Activated T-cell treated with anti-CD3 and anti-CD28 coated beads for 1 hour (primary cell): ENCODE data around the gene PRKCG.
"Not testable (repeated sequence)": the region's sequence is repeated elsewhere in the genome, so short reads cannot be mapped to it uniquely, and the experiment has no call there.

Source experiments
- DNase-seq: peaks from one replicate; pipeline ENCODE4 v3.0.0-alpha.2; 2020; ENCODE audit warnings: low read depth

Gene PRKCG

GRCh38 chr19:53881482-53882390 lies at the start of gene PRKCG:
Gene PRKCG, plus strand, starts transcription at chr19:53882197. Its CDS starts 298 bp downstream, at chr19:53882495.
- peak; percentile 38 for DNase-seq

- DNase-seq: not testable (repeated sequence)
Measured at GRCh38 chr19:53832861-53833260, 49.1 kb upstream of the PRKCG start.

GRCh38 chr19:53838446-53838845 lies 43.6 kb upstream of the PRKCG start:
- DNase-seq: not testable (repeated sequence)

GRCh38 chr19:53840241-53840640 lies 41.8 kb upstream of the PRKCG start:
- DNase-seq: not testable (repeated sequence)

GRCh38 chr19:53840914-53841313 lies 41.1 kb upstream of the PRKCG start:
- DNase-seq: not testable (repeated sequence)

GRCh38 chr19:53844849-53845246 lies 37.1 kb upstream of the PRKCG start:
- DNase-seq: no peak

- no peak for DNase-seq
Measured at GRCh38 chr19:53847555-53847954, 34.4 kb upstream of the PRKCG start.

GRCh38 chr19:53849237-53849676 lies 32.7 kb upstream of the PRKCG start:
- DNase-seq: no peak

- no peak for DNase-seq
Measured at GRCh38 chr19:53853707-53854106, 28.3 kb upstream of the PRKCG start.

GRCh38 chr19:53864308-53864836 lies 17.6 kb upstream of the PRKCG start:
- DNase-seq: no peak

GRCh38 chr19:53865523-53865917 lies 16.5 kb upstream of the PRKCG start:
- DNase-seq: no peak

- DNase-seq: no peak
Measured at GRCh38 chr19:53865918-53866864, 15.8 kb upstream of the PRKCG start.

GRCh38 chr19:53866865-53867224 lies 15.2 kb upstream of the PRKCG start:
- no peak for DNase-seq

GRCh38 chr19:53867225-53868090 lies 14.5 kb upstream of the PRKCG start, which contains the start of gene MYADM:
Gene MYADM, plus strand, starts transcription at chr19:53867883. Its CDS starts 5,647 bp downstream, at chr19:53873530.
- DNase-seq: peak; percentile 100

- no peak for DNase-seq
Measured at GRCh38 chr19:53868091-53868891, 13.7 kb upstream of the PRKCG start.

- DNase-seq: peak; percentile 78
Measured at GRCh38 chr19:53868892-53869804, 12.8 kb upstream of the PRKCG start.

GRCh38 chr19:53869805-53870484 lies 12.1 kb upstream of the PRKCG start:
- DNase-seq: not testable (repeated sequence)

GRCh38 chr19:53870485-53870844 lies 11.5 kb upstream of the PRKCG start:
- DNase-seq: no peak

GRCh38 chr19:53871454-53871853 lies 10.5 kb upstream of the PRKCG start:
- no peak for DNase-seq
